OCI-LY7 (cell line): ENCODE results near the gene SYNPO2L. TPM values are rescaled to one million over a fixed set of nuclear protein-coding genes. Genes with fewer than 3 reads are reported as not detected.

Source experiments
- BruUV-seq: library from RNA; stranded (reverse); fragments of 400-500 nt; replicated peaks from 2 replicates; lab custom pipeline; 2021; lab: Mats Ljungman, UMichigan
- CTCF ChIA-PET: fragments of 300-600 bp; sonication (Branson Sonifier 250); formaldehyde crosslinking; loops from one replicate; lab custom pipeline; 2022; ENCODE audit warnings: antibody characterized with exemption; ENCODE audit not compliant: unreplicated experiment; lab: Charles Lee
- POLR2A ChIA-PET: fragments of 300-600 bp; sonication (Branson Sonifier 250); formaldehyde crosslinking; loops from one replicate; lab custom pipeline; 2022; ENCODE audit warnings: antibody characterized with exemption; lab: Charles Lee
- DNase-seq: peaks from one replicate; pipeline ENCODE4 v3.0.0-alpha.2; 2015; ENCODE audit warnings: low spot score
- H2AFZ ChIP-seq: fragments of 200-600 bp; sonication (generic), shearing (Covaris generic); 2 replicates; pipeline ENCODE4 v1.6.1; 2014; ENCODE audit warnings: mild to moderate bottlenecking, antibody characterized with exemption, low read length, moderate library complexity
- H3K27ac ChIP-seq: fragments of 200-600 bp; sonication (generic); 2 replicates; pipeline ENCODE4 v1.5.1; 2014; ENCODE audit warnings: mixed run types, low read depth, mild to moderate bottlenecking, moderate library complexity, low read length, inconsistent platforms; ENCODE audit not compliant: poor library complexity, severe bottlenecking
- H3K36me3 ChIP-seq: fragments of 200-600 bp; sonication (generic); 2 replicates; pipeline ENCODE4 v1.6.1; 2014; ENCODE audit warnings: mild to moderate bottlenecking, antibody characterized with exemption, low read length, moderate library complexity, mixed read lengths; ENCODE audit not compliant: insufficient read depth
- H3K4me1 ChIP-seq: fragments of 200-600 bp; sonication (generic); 2 replicates; pipeline ENCODE4 v1.5.1; 2014; ENCODE audit warnings: mild to moderate bottlenecking, low read length; ENCODE audit not compliant: insufficient read depth, poor library complexity, severe bottlenecking
- H3K4me2 ChIP-seq: fragments of 200-600 bp; sonication (generic); 2 replicates; pipeline ENCODE4 v1.6.1; 2014; ENCODE audit warnings: mild to moderate bottlenecking, low read length
- H3K4me3 ChIP-seq: fragments of 200-600 bp; sonication (generic); 2 replicates; pipeline ENCODE4 v1.5.1; 2014; ENCODE audit warnings: mild to moderate bottlenecking, low read depth, low read length; ENCODE audit not compliant: poor library complexity, severe bottlenecking
- H3K79me2 ChIP-seq: fragments of 200-600 bp; sonication (generic); 2 replicates; pipeline ENCODE4 v1.6.1; 2016; ENCODE audit warnings: low read depth, mild to moderate bottlenecking, low read length, moderate library complexity, mixed read lengths; ENCODE audit not compliant: insufficient read depth
- H3K9me2 ChIP-seq: fragments of 200-600 bp; sonication (generic); 2 replicates; pipeline ENCODE4 v1.6.1; 2016; ENCODE audit warnings: mild to moderate bottlenecking, low read length, mixed read lengths; ENCODE audit not compliant: insufficient read depth
- H3K9me3 ChIP-seq: fragments of 200-600 bp; sonication (generic); 2 replicates; pipeline ENCODE4 v1.6.1; 2014; ENCODE audit warnings: mild to moderate bottlenecking, mixed run types, low read length, mixed read lengths
- H4K20me1 ChIP-seq: fragments of 200-600 bp; sonication (generic); 2 replicates; pipeline ENCODE4 v1.6.1; 2014; ENCODE audit warnings: mild to moderate bottlenecking, antibody characterized with exemption, low read length, moderate library complexity, mixed read lengths; ENCODE audit not compliant: insufficient read depth
- CTCF ChIP-seq: fragments of 200-600 bp; sonication (generic); conservative IDR thresholded peaks from 2 replicates; pipeline ENCODE4 v1.5.1; 2014; ENCODE audit warnings: mild to moderate bottlenecking, antibody characterized with exemption, low read length, moderate library complexity, mixed read lengths
- EZH2phosphoT487 ChIP-seq: fragments of 200-600 bp; sonication (generic); IDR thresholded peaks from 2 replicates; pipeline ENCODE4 v1.6.1; 2018; ENCODE audit warnings: low read depth, borderline replicate concordance, mild to moderate bottlenecking, mixed run types, antibody characterized with exemption, low read length, moderate library complexity, mixed read lengths
- intact Hi-C: fragments of 100-400 bp; cut with micrococcal nuclease; formaldehyde crosslinking; loops from one replicate; pipeline ENCODE4 v1.10.0; 2022; ENCODE audit not compliant: unreplicated experiment
- total RNA-seq, 2 experiments: library from RNA; depleted of rRNA in 1 of 2; stranded (reverse); fragments of >200 nt in 1 of 2; shearing (Covaris generic) in 1 of 2; gene quantifications; 2 replicates each; pipeline ENCODE4 v1.2.3, GENCODE V29; 2014 to 2022

Gene SYNPO2L
- total RNA-seq, 2 experiments from 2014 or later = not detected

- no peak overlapping the region for H3K4me3 ChIP-seq
- H3K4me2 ChIP-seq = no peak overlapping the region
- H4K20me1 ChIP-seq = no peaks in the 10 kb centered on the region
- no peak overlapping the region for H3K27ac ChIP-seq
- no peaks in the 10 kb centered on the region for H3K9me2 ChIP-seq
- DNase-seq = no peak
- no peaks in the 10 kb centered on the region for H3K9me3 ChIP-seq
- no peaks in the 10 kb centered on the region for H3K79me2 ChIP-seq
- CTCF ChIA-PET = no interaction called here
- BruUV-seq = no TSS peak
- POLR2A ChIA-PET = no interaction called here
- TF ChIP-seq CTCF (no peak), EZH2phosphoT487 (no peak)
- intact Hi-C loops = no loop called here
- peaks cover 5% of the 10 kb centered on the region for H3K4me1 ChIP-seq
- H3K36me3 ChIP-seq = no peaks in the 10 kb centered on the region
- H2AFZ ChIP-seq = no peak overlapping the region
These were observed 8.5 kb downstream of the SYNPO2L start for GRCh38 chr10:73647211-73647874.

GRCh38 chr10:73646598-73647041 is 9.2 kb downstream of the SYNPO2L start:
- intact Hi-C loops = no loop called here
- no peak for DNase-seq
- no peaks in the 10 kb centered on the region for H3K9me3 ChIP-seq
- no peaks in the 10 kb centered on the region for H3K79me2 ChIP-seq
- POLR2A ChIA-PET = no interaction called here
- H3K4me2 ChIP-seq = no peak overlapping the region
- no peaks in the 10 kb centered on the region for H3K36me3 ChIP-seq
- H3K27ac ChIP-seq = no peak overlapping the region
- TF ChIP-seq EZH2phosphoT487 (no peak), CTCF (no peak)
- H3K9me2 ChIP-seq = no peaks in the 10 kb centered on the region
- no TSS peak for BruUV-seq
- CTCF ChIA-PET = no interaction called here
- no peak overlapping the region for H3K4me3 ChIP-seq
- H2AFZ ChIP-seq = no peak overlapping the region
- peaks cover 5% of the 10 kb centered on the region for H3K4me1 ChIP-seq
- no peaks in the 10 kb centered on the region for H4K20me1 ChIP-seq

- POLR2A ChIA-PET = interaction anchor here (0.7 to 1.9 kb wide), 2 partner anchors 116 to 185 kb away, joined by 3 to 5 read pairs; no protein-coding TSS in a partner anchor
- no peaks in the 10 kb centered on the region for H3K9me2 ChIP-seq
- CTCF ChIA-PET = interaction anchor here (0.6 to 2.4 kb wide), 2 partner anchors 115 to 200 kb away, joined by 6 to 9 read pairs; no protein-coding TSS in a partner anchor
- no peak for DNase-seq
- no TSS peak for BruUV-seq
- H3K36me3 ChIP-seq = no peaks in the 10 kb centered on the region
- peaks cover 5% of the 10 kb centered on the region for H3K4me1 ChIP-seq
- no peak overlapping the region for H3K4me3 ChIP-seq
- intact Hi-C loops = no loop called here
- H4K20me1 ChIP-seq = no peaks in the 10 kb centered on the region
- H3K9me3 ChIP-seq = no peaks in the 10 kb centered on the region
- TF ChIP-seq CTCF (no peak), EZH2phosphoT487 (no peak)
- no peak overlapping the region for H3K4me2 ChIP-seq
- no peaks in the 10 kb centered on the region for H3K79me2 ChIP-seq
- 0 out of 2 replicates have a peak overlapping the region, but pooled peaks have one; percentile 17 for H2AFZ ChIP-seq
- H3K27ac ChIP-seq = no peak overlapping the region
These were observed 10.6 kb downstream of the SYNPO2L start for GRCh38 chr10:73645251-73645650.
